ENCODE data around the gene CNTNAP4.
A peak's percentile ranks its signal among the peaks of the same experiment; 100 is the strongest.

The CNTNAP4 gene

DNA sequence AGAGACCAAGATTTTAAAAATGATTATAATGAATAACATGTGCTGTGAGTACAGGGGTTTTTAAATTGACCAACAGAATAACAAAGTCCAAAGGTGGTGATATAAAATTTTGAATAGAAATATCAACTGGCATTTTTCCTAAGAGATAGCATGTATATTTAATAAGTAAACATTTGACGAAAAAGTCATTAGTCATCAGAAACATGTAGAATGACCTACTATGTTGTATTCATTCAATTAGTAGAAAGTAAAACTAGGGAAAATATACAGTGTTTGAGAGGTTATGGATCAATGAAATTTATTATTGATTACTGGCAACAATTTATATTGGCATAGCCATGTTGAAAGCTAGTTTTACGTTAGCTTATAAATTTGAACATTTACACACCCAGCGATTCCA is 30.6 kb upstream of the CNTNAP4 start:
- Histone ChIP-seq H2BK15ac (ENCODE audit: low read depth, poor library complexity, severe bottlenecking) (no peak overlapping the region), H4K8ac (ENCODE audit: low read length) (no peak overlapping the region), H3K79me1 (replicated peaks; ENCODE audit: low read length, poor library complexity, severe bottlenecking) (no peaks in the 10 kb centered on the region), H3K27ac (ENCODE audit: low read length, poor library complexity, severe bottlenecking) (no peak overlapping the region), H3K4me3 (ENCODE audit: insufficient read depth in 1 of 2, low read depth in 1 of 2, low read length in 2 of 2) (no peak overlapping the region), H3K9ac (ENCODE audit: low read length) (no peak overlapping the region), H2BK5ac (ENCODE audit: low read depth, low read length, poor library complexity, severe bottlenecking) (no peak overlapping the region), H3K14ac (ENCODE audit: low read length in 2 of 2) (no peak overlapping the region), H2BK12ac (ENCODE audit: low read length in 2 of 2) (no peak overlapping the region), H3K27me3 (ENCODE audit: control insufficient read depth in 1 of 2, insufficient read depth in 1 of 2, low read length in 2 of 2) (no peaks in the 10 kb centered on the region), H3K4ac (ENCODE audit: low read depth in 1 of 2, low read length in 2 of 2) (no peak overlapping the region), H3K4me2 (ENCODE audit: low read length, poor library complexity, severe bottlenecking) (no peak overlapping the region), H3K23ac (ENCODE audit: low read length in 2 of 2) (no peak overlapping the region), H3K4me1 (ENCODE audit: control insufficient read depth, insufficient read depth, low read depth, low read length) (no peaks in the 10 kb centered on the region), H3K9me3 (ENCODE audit: control insufficient read depth, low read length) (no peaks in the 10 kb centered on the region), H3K36me3 (ENCODE audit: control insufficient read depth in 1 of 2, insufficient read depth in 2 of 2, low read depth in 1 of 2, low read length in 2 of 2) (no peaks in the 10 kb centered on the region), H3K18ac (ENCODE audit: low read depth in 1 of 2, low read length in 2 of 2) (no peak overlapping the region), H2BK120ac (ENCODE audit: low read depth, low read length) (no peak overlapping the region), H2AFZ (ENCODE audit: low read depth, low read length) (no peak overlapping the region), H4K91ac (ENCODE audit: low read length) (no peak overlapping the region), H2AK5ac (ENCODE audit: low read length, severe bottlenecking) (no peak overlapping the region)
- no peak for DNase-seq
- no CpG with 5 or more reads among the region's 3 CpGs for WGBS

DNA sequence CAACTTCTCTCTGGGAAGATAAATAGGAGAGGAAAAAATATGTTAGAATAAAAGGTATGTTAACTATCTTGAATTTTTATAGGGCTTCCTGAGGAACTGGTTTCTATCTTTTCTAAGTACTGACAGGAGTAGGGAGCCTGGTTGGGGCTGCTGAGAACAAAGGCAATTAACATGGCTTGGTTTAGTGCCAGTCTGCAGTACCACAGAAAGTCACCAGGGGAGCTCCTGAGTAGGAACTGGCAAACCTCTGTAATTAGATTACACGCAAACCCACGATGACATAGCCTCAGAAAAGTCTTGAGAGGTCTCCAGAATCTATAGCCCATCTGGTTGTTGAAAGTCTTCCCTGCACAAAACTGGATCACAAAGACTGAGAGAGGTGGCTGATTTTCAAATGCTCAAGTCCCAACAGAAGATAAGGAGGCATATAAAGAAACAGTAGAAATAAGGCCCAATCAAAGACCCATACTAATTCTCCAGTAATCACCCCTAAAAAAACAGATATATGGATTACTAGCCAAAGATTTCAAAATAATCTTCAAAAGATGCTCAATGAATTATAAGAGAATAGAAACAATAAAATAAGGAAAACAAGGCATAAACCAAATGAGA is 11.7 kb upstream of the CNTNAP4 start:
- H2BK12ac ChIP-seq (ENCODE audit: low read length in 2 of 2): no peak overlapping the region
- H3K4me2 ChIP-seq (ENCODE audit: low read length, poor library complexity, severe bottlenecking): no peak overlapping the region
- 5% methylated on average over 2 of the region's 2 CpGs for WGBS

GRCh38 chr16:76268824-76269223 is 8.4 kb upstream of the CNTNAP4 start:
- Histone ChIP-seq H3K14ac (ENCODE audit: low read length in 2 of 2) (no peak overlapping the region), H3K27ac (ENCODE audit: low read length, poor library complexity, severe bottlenecking) (no peak overlapping the region), H3K23ac (ENCODE audit: low read length in 2 of 2) (no peak overlapping the region), H2AK5ac (ENCODE audit: low read length, severe bottlenecking) (no peak overlapping the region), H4K8ac (ENCODE audit: low read length) (no peak overlapping the region), H3K9ac (ENCODE audit: low read length) (no peak overlapping the region), H2BK5ac (ENCODE audit: low read depth, low read length, poor library complexity, severe bottlenecking) (no peak overlapping the region), H3K4me3 (ENCODE audit: insufficient read depth in 1 of 2, low read depth in 1 of 2, low read length in 2 of 2) (no peak overlapping the region), H2BK120ac (ENCODE audit: low read depth, low read length) (no peak overlapping the region), H3K4me2 (ENCODE audit: low read length, poor library complexity, severe bottlenecking) (no peak overlapping the region), H3K18ac (ENCODE audit: low read depth in 1 of 2, low read length in 2 of 2) (no peak overlapping the region), H3K36me3 (ENCODE audit: control insufficient read depth in 1 of 2, insufficient read depth in 2 of 2, low read depth in 1 of 2, low read length in 2 of 2) (no peaks in the 10 kb centered on the region), H2AFZ (ENCODE audit: low read depth, low read length) (no peak overlapping the region), H2BK12ac (ENCODE audit: low read length in 2 of 2) (no peak overlapping the region), H4K91ac (ENCODE audit: low read length) (no peak overlapping the region), H3K4me1 (ENCODE audit: control insufficient read depth, insufficient read depth, low read depth, low read length) (no peaks in the 10 kb centered on the region), H3K4ac (ENCODE audit: low read depth in 1 of 2, low read length in 2 of 2) (no peak overlapping the region), H3K79me1 (replicated peaks; ENCODE audit: low read length, poor library complexity, severe bottlenecking) (no peaks in the 10 kb centered on the region), H3K27me3 (ENCODE audit: control insufficient read depth in 1 of 2, insufficient read depth in 1 of 2, low read length in 2 of 2) (no peaks in the 10 kb centered on the region), H3K9me3 (ENCODE audit: control insufficient read depth, low read length) (peaks cover 6% of the 10 kb centered on the region), H2BK15ac (ENCODE audit: low read depth, poor library complexity, severe bottlenecking) (no peak overlapping the region)
- no peak for DNase-seq
- no CpG with 5 or more reads among the region's 1 CpG for WGBS

More for the DNA sequence above, 11.7 kb upstream of the CNTNAP4 start:
- H4K91ac ChIP-seq (ENCODE audit: low read length): no peak overlapping the region
- no peak overlapping the region for H3K9ac ChIP-seq (ENCODE audit: low read length)
- H3K4me3 ChIP-seq (ENCODE audit: insufficient read depth in 1 of 2, low read depth in 1 of 2, low read length in 2 of 2): no peak overlapping the region
- no peak overlapping the region for H2BK5ac ChIP-seq (ENCODE audit: low read depth, low read length, poor library complexity, severe bottlenecking)
- H3K27me3 ChIP-seq (ENCODE audit: control insufficient read depth in 1 of 2, insufficient read depth in 1 of 2, low read length in 2 of 2): no peaks in the 10 kb centered on the region
- no peak overlapping the region for H2BK15ac ChIP-seq (ENCODE audit: low read depth, poor library complexity, severe bottlenecking)
- H3K9me3 ChIP-seq (ENCODE audit: control insufficient read depth, low read length): peaks cover 6% of the 10 kb centered on the region
- no peaks in the 10 kb centered on the region for H3K36me3 ChIP-seq (ENCODE audit: control insufficient read depth in 1 of 2, insufficient read depth in 2 of 2, low read depth in 1 of 2, low read length in 2 of 2)
- no peak overlapping the region for H3K23ac ChIP-seq (ENCODE audit: low read length in 2 of 2)
- peak; percentile 49 for DNase-seq
- H3K4ac ChIP-seq (ENCODE audit: low read depth in 1 of 2, low read length in 2 of 2): no peak overlapping the region
- H3K18ac ChIP-seq (ENCODE audit: low read depth in 1 of 2, low read length in 2 of 2): no peak overlapping the region
- no peak overlapping the region for H3K27ac ChIP-seq (ENCODE audit: low read length, poor library complexity, severe bottlenecking)
- no peaks in the 10 kb centered on the region for H3K79me1 ChIP-seq (replicated peaks; ENCODE audit: low read length, poor library complexity, severe bottlenecking)
- H2AFZ ChIP-seq (ENCODE audit: low read depth, low read length): no peak overlapping the region
- no peak overlapping the region for H2AK5ac ChIP-seq (ENCODE audit: low read length, severe bottlenecking)
- H3K14ac ChIP-seq (ENCODE audit: low read length in 2 of 2): no peak overlapping the region
- no peak overlapping the region for H2BK120ac ChIP-seq (ENCODE audit: low read depth, low read length)
- no peak overlapping the region for H4K8ac ChIP-seq (ENCODE audit: low read length)
- H3K4me1 ChIP-seq (ENCODE audit: control insufficient read depth, insufficient read depth, low read depth, low read length): no peaks in the 10 kb centered on the region

GRCh38 chr16:76277460-76278030 is 344 bp downstream of the CNTNAP4 start:
- no peak overlapping the region for H3K27ac ChIP-seq (ENCODE audit: low read length, poor library complexity, severe bottlenecking)
- H2AK5ac ChIP-seq (ENCODE audit: low read length, severe bottlenecking): no peak overlapping the region
- H3K4ac ChIP-seq (ENCODE audit: low read depth in 1 of 2, low read length in 2 of 2): no peak overlapping the region
- no peak overlapping the region for H2AFZ ChIP-seq (ENCODE audit: low read depth, low read length)
- H3K4me1 ChIP-seq (ENCODE audit: control insufficient read depth, insufficient read depth, low read depth, low read length): peaks cover 2% of the 10 kb centered on the region
- H3K79me1 ChIP-seq (replicated peaks; ENCODE audit: low read length, poor library complexity, severe bottlenecking): no peaks in the 10 kb centered on the region
- H3K4me3 ChIP-seq (ENCODE audit: insufficient read depth in 1 of 2, low read depth in 1 of 2, low read length in 2 of 2): peak overlapping the region in 1 of 2 experiments; percentile 77
- no peaks in the 10 kb centered on the region for H3K27me3 ChIP-seq (ENCODE audit: control insufficient read depth in 1 of 2, insufficient read depth in 1 of 2, low read length in 2 of 2)
- no peak overlapping the region for H3K4me2 ChIP-seq (ENCODE audit: low read length, poor library complexity, severe bottlenecking)
- no peak for DNase-seq
- H3K18ac ChIP-seq (ENCODE audit: low read depth in 1 of 2, low read length in 2 of 2): no peak overlapping the region
- WGBS: 58% methylated on average over 8 of the region's 9 CpGs
- no peak overlapping the region for H2BK15ac ChIP-seq (ENCODE audit: low read depth, poor library complexity, severe bottlenecking)
- H2BK120ac ChIP-seq (ENCODE audit: low read depth, low read length): no peak overlapping the region
- no peaks in the 10 kb centered on the region for H3K9me3 ChIP-seq (ENCODE audit: control insufficient read depth, low read length)
- no peak overlapping the region for H2BK12ac ChIP-seq (ENCODE audit: low read length in 2 of 2)
- H4K8ac ChIP-seq (ENCODE audit: low read length): no peak overlapping the region
- no peak overlapping the region for H3K14ac ChIP-seq (ENCODE audit: low read length in 2 of 2)
- no peak overlapping the region for H3K23ac ChIP-seq (ENCODE audit: low read length in 2 of 2)
- H3K9ac ChIP-seq (ENCODE audit: low read length): peak overlapping the region; percentile 70
- no peak overlapping the region for H2BK5ac ChIP-seq (ENCODE audit: low read depth, low read length, poor library complexity, severe bottlenecking)
- no peaks in the 10 kb centered on the region for H3K36me3 ChIP-seq (ENCODE audit: control insufficient read depth in 1 of 2, insufficient read depth in 2 of 2, low read depth in 1 of 2, low read length in 2 of 2)
- no peak overlapping the region for H4K91ac ChIP-seq (ENCODE audit: low read length)

All from mesenchymal stem cell (in vitro differentiated cells and primary cell).